Esophagus squamous epithelium (tissue), 4 donors: ENCODE measurements around the gene TBX6.

Experiments
- POLR2A ChIP-seq, 4 donors: fragments of 450-650 bp; IDR thresholded peaks; one replicate each; pipeline ENCODE4 v1.6.1; 2017; ENCODE audit warnings: antibody characterized with exemption in 4 of 4, mild to moderate bottlenecking in 4 of 4, moderate library complexity in 3 of 4
- TF ChIP-seq, protein P1 (sequence below), 6 experiments: fragments of 450-650 bp in 4 of 6; fragments of 200-600 bp in 2 of 6; sonication (generic) in 2 of 6; IDR thresholded peaks; one replicate each; pipeline ENCODE4 v1.5.1; 2016 to 2019; ENCODE audit warnings: antibody characterized with exemption in 6 of 6, mild to moderate bottlenecking in 4 of 6, moderate library complexity in 4 of 6

DNA sequence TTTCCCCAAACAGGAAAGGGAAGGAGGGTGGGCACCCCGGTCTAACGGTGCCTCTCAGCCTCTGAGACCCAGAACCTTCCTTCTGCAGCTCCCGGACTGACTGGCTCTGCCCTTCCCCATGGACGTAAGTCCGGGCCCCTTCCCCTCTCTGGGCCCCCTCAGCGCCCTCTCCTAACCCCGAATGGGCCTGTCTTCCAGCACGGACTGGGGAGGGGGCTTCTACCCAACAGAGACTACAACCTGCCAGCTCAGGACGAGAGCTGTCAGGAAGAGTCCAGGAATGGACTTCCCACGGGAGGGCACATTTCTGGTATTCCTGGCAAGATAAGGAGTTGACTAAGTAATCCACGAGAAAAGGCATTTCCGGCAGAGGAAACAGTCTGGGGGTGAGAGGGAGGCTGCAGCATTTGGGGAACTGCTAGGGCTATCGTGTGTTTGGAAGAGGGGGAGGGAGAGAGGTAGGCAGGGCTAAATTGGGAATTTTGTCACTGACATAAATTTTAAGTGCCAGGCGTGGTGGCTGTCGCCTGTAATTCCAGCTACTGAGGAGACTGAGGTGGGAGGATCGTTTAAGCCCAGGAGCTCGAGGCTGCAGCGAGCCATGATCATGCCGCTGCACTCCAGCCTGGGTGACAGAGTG is 38.2 kb downstream of the TBX6 start:
- TF ChIP-seq, protein P1, sequence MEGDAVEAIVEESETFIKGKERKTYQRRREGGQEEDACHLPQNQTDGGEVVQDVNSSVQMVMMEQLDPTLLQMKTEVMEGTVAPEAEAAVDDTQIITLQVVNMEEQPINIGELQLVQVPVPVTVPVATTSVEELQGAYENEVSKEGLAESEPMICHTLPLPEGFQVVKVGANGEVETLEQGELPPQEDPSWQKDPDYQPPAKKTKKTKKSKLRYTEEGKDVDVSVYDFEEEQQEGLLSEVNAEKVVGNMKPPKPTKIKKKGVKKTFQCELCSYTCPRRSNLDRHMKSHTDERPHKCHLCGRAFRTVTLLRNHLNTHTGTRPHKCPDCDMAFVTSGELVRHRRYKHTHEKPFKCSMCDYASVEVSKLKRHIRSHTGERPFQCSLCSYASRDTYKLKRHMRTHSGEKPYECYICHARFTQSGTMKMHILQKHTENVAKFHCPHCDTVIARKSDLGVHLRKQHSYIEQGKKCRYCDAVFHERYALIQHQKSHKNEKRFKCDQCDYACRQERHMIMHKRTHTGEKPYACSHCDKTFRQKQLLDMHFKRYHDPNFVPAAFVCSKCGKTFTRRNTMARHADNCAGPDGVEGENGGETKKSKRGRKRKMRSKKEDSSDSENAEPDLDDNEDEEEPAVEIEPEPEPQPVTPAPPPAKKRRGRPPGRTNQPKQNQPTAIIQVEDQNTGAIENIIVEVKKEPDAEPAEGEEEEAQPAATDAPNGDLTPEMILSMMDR (IDR thresholded peaks at IDR 0.05), result no peak
- no peak for TF ChIP-seq POLR2A (IDR thresholded peaks at IDR 0.05)
